Effector CD8-positive, alpha-beta T cell (primary cell): ENCODE data around the gene SORT1.

Source experiments
- DNase-seq: peaks from one replicate; lab custom pipeline; 2025; lab: John Stamatoyannopoulos, UW

The SORT1 gene

GRCh38 chr1:109274533-109275476, 122.9 kb downstream of the SORT1 start:
- no peak for DNase-seq

DNA sequence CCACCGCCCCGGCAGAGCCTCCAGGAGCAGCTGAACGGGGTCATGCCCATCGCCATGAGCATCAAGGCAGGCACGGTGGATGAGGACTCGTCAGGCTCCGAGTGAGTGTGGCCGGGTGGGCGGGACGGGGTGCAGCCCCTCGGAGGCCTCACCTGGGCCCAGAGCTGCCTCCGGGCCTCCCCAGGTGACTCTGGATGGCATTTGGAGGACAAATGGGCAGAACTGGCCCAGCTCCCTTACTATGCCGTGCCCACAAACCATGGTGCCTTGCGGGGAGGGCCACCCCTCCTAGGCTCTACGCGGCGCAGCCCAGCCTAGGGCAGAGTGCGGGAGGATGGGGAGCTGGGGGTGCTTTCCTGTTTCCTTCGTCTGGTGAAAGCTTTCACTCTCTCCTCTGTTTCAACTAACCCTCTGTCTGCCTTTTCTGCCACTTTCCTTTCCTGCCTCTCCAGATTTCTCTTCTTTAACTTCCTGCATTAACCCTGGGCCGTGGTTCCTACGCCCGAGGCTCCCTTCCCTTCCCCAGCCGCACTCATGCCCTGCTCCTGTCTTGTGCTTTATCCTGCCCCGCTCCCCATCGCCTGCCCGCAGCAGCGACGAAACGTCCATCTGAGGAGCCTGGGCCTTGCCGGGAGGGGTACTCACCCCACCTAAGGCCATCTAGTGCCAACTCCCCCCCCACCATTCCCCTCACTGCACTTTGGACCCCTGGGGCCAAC, 124.0 kb downstream of the SORT1 start:
- DNase-seq = no peak

GRCh38 chr1:109272831-109273547, 124.7 kb downstream of the SORT1 start:
- DNase-seq = no peak

DNA sequence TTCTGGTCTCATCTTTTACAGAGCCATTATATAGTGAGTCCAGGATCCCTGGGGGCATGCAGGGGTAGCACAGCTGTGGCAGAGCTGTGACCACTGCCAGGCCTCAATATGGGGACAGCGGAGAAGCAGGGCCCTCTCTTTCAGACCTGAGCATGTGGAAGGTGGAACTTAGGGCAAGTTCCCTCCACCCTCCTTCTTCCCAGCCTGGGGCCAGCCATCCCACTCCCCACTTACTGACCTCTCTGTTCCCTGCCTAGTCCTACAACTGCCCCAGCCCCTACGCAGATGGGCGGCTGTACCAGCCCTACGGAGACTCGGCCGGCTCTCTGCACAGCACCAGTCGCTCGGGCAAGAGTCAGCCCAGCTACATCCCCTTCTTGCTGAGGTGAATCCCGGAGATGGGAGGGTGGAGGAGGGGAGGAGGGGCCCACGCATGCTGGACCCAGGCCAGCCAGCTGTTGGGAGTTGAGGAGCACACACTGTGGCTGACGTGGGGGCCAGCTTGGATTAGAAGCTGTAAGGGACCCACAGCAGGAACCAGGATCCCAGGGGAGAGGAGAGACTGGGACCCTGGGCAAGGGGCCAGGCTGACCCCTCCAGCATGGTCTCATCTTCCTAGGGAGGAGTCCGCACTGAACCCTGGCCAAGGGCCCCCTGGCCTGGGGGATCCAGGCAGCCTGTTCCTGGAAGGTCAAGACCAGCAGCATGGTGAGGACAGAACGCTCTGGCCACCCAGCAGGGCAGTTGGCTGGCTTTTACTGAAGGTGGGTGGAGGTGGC, 125.5 kb downstream of the SORT1 start:
- DNase-seq = no peak

DNA sequence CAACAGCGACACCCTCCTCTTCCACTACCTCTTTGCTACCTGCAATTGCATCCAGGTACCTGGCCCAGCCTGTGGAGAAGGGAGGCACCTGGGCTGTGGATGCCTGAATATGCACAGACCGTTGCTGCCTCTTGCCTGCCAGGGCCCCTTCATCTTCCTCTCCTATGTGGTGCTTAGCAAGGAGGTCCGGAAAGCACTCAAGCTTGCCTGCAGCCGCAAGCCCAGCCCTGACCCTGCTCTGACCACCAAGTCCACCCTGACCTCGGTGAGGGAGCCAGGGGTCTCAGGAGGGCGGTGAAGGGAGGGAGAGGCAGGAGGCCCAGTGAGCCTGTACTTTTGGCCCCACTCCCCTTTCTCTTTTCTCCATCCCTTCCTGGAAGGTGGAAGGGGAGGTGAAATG, 126.3 kb downstream of the SORT1 start:
- DNase-seq = no peak

DNA sequence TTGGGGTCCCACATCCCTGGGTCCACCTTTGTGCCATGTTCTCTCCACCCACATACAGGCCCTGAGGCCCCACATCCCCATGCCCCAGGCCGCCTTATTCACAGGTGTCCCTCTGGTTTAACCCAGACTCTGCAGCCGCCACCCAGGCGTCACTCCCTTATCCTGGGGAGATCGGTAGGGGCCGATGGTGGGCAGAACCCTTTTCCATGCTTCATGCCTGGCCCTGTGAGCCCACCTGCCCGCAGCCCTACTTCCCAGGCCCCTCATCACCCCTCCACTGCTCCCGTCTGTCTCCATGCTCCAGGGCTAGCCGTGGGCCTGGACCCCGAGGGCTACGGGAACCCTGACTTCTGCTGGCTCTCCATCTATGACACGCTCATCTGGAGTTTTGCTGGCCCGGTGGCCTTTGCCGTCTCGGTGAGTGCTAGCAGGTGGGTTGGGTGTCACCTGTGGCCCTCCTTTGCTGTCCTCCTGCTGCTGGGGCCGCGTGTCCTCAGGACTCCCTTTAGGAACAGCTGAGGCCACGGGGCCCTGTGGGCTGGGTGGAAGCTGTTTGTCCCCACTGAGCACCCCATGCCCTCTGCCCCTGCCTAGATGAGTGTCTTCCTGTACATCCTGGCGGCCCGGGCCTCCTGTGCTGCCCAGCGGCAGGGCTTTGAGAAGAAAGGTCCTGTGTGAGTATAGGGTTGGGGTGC, 126.9 kb downstream of the SORT1 start:
- DNase-seq = no peak

DNA sequence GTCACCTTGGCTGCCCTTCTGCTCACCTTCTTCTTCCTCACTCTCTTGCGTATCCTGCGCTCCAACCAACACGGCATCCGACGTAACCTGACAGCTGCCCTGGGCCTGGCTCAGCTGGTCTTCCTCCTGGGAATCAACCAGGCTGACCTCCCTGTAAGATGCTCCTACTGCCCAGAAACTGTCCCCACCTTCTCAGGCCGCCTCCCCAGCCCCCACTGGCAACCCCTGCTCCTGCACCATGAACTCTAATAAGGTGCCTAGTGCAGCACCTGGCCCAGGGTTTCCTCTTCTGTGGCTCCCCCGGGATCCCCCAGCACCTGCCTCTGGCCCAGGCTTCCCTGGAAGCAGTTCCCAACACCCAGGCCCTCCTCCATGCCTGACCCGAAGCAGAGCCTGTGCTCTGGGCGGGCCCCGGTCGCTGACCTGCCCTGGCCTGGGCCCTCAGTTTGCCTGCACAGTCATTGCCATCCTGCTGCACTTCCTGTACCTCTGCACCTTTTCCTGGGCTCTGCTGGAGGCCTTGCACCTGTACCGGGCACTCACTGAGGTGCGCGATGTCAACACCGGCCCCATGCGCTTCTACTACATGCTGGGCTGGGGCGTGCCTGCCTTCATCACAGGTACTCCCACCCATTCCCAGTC, 127.6 kb downstream of the SORT1 start:
- no peak for DNase-seq

DNA sequence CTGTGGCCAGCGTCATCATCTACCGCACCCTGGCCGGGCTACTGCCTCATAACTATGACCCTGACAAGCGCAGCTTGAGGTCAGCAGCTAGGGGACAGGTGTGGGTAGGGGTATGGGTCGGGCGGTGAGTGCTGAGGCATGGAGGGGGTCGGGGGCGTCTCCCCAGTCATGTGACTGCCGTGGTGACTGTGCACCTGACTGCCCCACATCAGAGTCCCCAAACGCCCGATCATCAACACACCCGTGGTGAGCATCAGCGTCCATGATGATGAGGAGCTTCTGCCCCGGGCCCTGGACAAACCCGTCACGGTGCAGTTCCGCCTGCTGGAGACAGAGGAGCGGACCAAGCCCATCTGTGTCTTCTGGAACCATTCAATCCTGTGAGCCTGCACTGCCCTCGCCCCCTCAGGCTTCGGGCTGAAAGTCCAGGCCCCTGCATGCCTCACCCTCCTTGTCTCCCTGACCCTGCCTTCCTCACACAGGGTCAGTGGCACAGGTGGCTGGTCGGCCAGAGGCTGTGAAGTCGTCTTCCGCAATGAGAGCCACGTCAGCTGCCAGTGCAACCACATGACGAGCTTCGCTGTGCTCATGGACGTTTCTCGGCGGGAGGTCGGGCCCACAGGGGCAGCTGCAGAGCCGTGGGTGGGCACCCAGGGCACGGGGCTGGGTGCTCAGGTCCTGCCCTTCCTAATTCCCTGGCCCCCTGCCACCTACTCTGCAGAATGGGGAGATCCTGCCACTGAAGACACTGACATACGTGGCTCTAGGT, 128.3 kb downstream of the SORT1 start:
- no peak for DNase-seq

- no peak for DNase-seq
Measured at GRCh38 chr1:109268431-109269211, 129.1 kb downstream of the SORT1 start.

GRCh38 chr1:109267743-109268300, 129.9 kb downstream of the SORT1 start:
- DNase-seq = no peak

DNA sequence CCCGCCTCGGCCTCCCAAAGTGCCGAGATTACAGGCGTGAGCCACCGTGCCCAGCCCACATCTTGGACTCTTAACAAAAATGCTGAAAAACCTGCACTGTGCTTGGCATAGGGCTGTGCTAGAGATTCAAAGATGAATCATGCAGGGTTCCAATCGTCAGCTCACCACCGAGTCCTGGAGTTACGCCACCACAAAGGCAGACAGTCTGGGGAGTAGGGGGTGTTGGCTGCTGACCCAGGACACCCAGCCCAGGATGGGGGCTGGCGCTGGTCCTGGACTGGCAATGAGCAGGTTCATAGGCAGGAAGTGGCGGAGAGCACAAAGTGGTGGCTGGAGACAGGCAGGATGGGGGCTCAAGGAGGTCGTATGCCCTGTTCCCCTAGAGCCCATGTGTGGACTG, 130.8 kb downstream of the SORT1 start:
- DNase-seq = no peak

GRCh38 chr1:109265741-109266330, 131.9 kb downstream of the SORT1 start:
- no peak for DNase-seq

- DNase-seq = no peak
Measured at GRCh38 chr1:109265016-109265415, 132.7 kb downstream of the SORT1 start.

GRCh38 chr1:109264379-109264755, 133.4 kb downstream of the SORT1 start:
- no peak for DNase-seq

- peak; percentile 66 for DNase-seq
Measured at GRCh38 chr1:109263597-109264378, 133.9 kb downstream of the SORT1 start.

- DNase-seq = no peak
Measured at GRCh38 chr1:109263234-109263596, 134.5 kb downstream of the SORT1 start.

DNA sequence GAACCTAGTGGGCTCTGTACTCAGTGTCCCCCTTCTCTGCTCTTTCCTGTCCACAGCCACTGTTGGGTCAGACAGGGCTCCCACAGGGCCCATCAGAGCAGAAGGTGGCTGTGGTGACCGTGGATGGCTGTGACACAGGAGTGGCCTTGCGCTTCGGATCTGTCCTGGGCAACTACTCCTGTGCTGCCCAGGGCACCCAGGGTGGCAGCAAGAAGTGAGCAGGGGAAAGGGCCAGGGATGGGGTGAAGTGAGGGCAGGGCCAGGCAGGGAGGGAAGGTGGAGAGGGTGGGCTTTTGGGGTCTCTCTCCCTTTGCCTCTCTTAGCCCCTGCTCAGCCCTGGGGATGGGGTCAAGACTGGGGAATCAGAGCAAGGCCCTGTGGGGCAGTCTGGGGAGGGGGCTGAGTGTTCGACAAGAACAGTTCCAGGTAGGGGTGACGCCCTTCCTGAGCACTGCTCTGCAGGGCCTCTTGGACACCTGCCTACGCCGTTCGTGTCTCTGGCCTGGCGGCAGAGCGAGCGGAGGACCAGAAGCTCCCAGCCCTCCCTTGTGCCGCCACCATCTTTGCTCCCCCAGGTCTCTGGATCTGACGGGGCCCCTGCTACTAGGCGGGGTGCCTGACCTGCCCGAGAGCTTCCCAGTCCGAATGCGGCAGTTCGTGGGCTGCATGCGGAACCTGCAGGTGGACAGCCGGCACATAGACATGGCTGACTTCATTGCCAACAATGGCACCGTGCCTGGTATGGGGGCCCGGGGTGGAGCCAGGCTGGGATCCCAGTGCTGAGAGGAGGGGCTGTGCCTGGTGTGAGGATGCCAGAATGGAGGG, 135.3 kb downstream of the SORT1 start:
- DNase-seq = no peak
